WTC11 (cell line): ENCODE measurements around the gene RFX7. TPM values are rescaled to one million over a fixed set of nuclear protein-coding genes. Genes with fewer than 3 reads are reported as not detected.

Source experiments
- AR ChIP-seq: fragments of 250-450 bp; sonication (Bioruptor Pico); IDR thresholded peaks from 2 replicates; pipeline ENCODE4 v1.9.0; 2021; ENCODE audit warnings: mild to moderate bottlenecking
- CDX4 ChIP-seq: fragments of 250-450 bp; sonication (Bioruptor Pico); IDR thresholded peaks from 2 replicates; pipeline ENCODE4 v1.9.0; 2021; ENCODE audit warnings: moderate library complexity, mild to moderate bottlenecking, inconsistent platforms, borderline replicate concordance
- E2F5 ChIP-seq: sonication (generic); formaldehyde crosslinking; IDR thresholded peaks from 2 replicates; pipeline ENCODE4 v1.8.1; 2022; ENCODE audit warnings: mild to moderate bottlenecking, moderate library complexity, missing genetic modification reagents
- FOXK1 ChIP-seq: sonication (generic); formaldehyde crosslinking; IDR thresholded peaks from 2 replicates; pipeline ENCODE4 v1.8.0; 2022; ENCODE audit warnings: mild to moderate bottlenecking, moderate library complexity, missing genetic modification reagents
- HMGA2 ChIP-seq: fragments of 250-450 bp; sonication (Bioruptor Pico); IDR thresholded peaks from 2 replicates; pipeline ENCODE4 v1.4.0; 2021; ENCODE audit warnings: mild to moderate bottlenecking, moderate library complexity
- MAX ChIP-seq: sonication (generic); formaldehyde crosslinking; IDR thresholded peaks from 2 replicates; pipeline ENCODE4 v1.8.0; 2022; ENCODE audit warnings: mild to moderate bottlenecking, missing genetic modification reagents
- MXD4 ChIP-seq: fragments of 250-450 bp; sonication (Bioruptor Pico); IDR thresholded peaks from 2 replicates; pipeline ENCODE4 v1.8.0; 2021; ENCODE audit warnings: mild to moderate bottlenecking, moderate library complexity, borderline replicate concordance
- PRDM15 ChIP-seq: sonication (generic); formaldehyde crosslinking; IDR thresholded peaks from 2 replicates; pipeline ENCODE4 v1.8.0; 2022; ENCODE audit warnings: missing genetic modification reagents
- STAT6 ChIP-seq: sonication (generic); formaldehyde crosslinking; conservative IDR thresholded peaks from 2 replicates; pipeline ENCODE4 v1.8.1; 2023; ENCODE audit warnings: mild to moderate bottlenecking, low read depth, missing genetic modification reagents, moderate library complexity
- TCF7 ChIP-seq: sonication (generic); formaldehyde crosslinking; IDR thresholded peaks from 2 replicates; pipeline ENCODE4 v1.8.0; 2022; ENCODE audit warnings: mild to moderate bottlenecking, low read depth, missing genetic modification reagents, moderate library complexity
- ZNF219 ChIP-seq: sonication (generic); formaldehyde crosslinking; IDR thresholded peaks from 2 replicates; pipeline ENCODE4 v1.8.0; 2023; ENCODE audit warnings: missing genetic modification reagents, mild to moderate bottlenecking, borderline replicate concordance
- ZNF232 ChIP-seq: sonication (generic); formaldehyde crosslinking; IDR thresholded peaks from 2 replicates; pipeline ENCODE4 v1.8.0; 2022; ENCODE audit warnings: mild to moderate bottlenecking, missing genetic modification reagents
- ZNF317 ChIP-seq: sonication (generic); formaldehyde crosslinking; IDR thresholded peaks from 2 replicates; pipeline ENCODE4 v1.8.1; 2023; ENCODE audit warnings: low read depth, mild to moderate bottlenecking, moderate library complexity, missing genetic modification reagents, borderline replicate concordance
- ZNF512 ChIP-seq: sonication (generic); formaldehyde crosslinking; IDR thresholded peaks from 2 replicates; pipeline ENCODE4 v1.8.1; 2022; ENCODE audit warnings: missing genetic modification reagents, borderline replicate concordance
- total RNA-seq: library from RNA; stranded (reverse); gene quantifications from 3 replicates; pipeline ENCODE4 v1.2.3, GENCODE V29; 2021

Gene RFX7
- total RNA-seq, 1 experiment from 2014 or later = 36.0 TPM

GRCh38 chr15:56248311-56248992, 4.8 kb upstream of the RFX7 start (continued):
- no peak for TF ChIP-seq PRDM15 (CRISPR knock-in tag)
- no peak for TF ChIP-seq HMGA2
- no peak for TF ChIP-seq MAX (CRISPR knock-in tag)
- TF ChIP-seq MXD4 = no peak
- TF ChIP-seq E2F5 (CRISPR knock-in tag) = no peak
- no peak for TF ChIP-seq STAT6
- no peak for TF ChIP-seq ZNF219 (CRISPR knock-in tag)
- no peak for TF ChIP-seq FOXK1
- no peak for TF ChIP-seq ZNF317 (CRISPR knock-in tag)
- no peak for TF ChIP-seq ZNF512
- no peak for TF ChIP-seq TCF7 (CRISPR knock-in tag)
- no peak for TF ChIP-seq AR (CRISPR knock-in tag)
- TF ChIP-seq CDX4 = no peak
- TF ChIP-seq ZNF232 = no peak
